Skeletal muscle satellite cell (primary cell): Measurements from ENCODE around the gene KLHDC8B.

Source experiments
- H3K27me3 ChIP-seq: 2 replicates; pipeline ENCODE4 v1.7.0; 2013; ENCODE audit warnings: low read length; ENCODE audit not compliant: control insufficient read depth, insufficient read depth
- H3K36me3 ChIP-seq: 2 replicates; pipeline ENCODE4 v1.7.0; 2013; ENCODE audit warnings: mild to moderate bottlenecking, control low read depth, low read length; ENCODE audit not compliant: insufficient read depth
- H3K4me1 ChIP-seq: 2 replicates; pipeline ENCODE4 v1.7.0; 2013; ENCODE audit warnings: low read length; ENCODE audit not compliant: control insufficient read depth, insufficient read depth
- H3K4me2 ChIP-seq: 2 replicates; pipeline ENCODE4 v1.7.0; 2013; ENCODE audit warnings: mild to moderate bottlenecking, low read length
- H3K4me3 ChIP-seq: 2 replicates; pipeline ENCODE4 v1.7.0; 2013; ENCODE audit warnings: low read length
- H3K9ac ChIP-seq: 2 replicates; pipeline ENCODE4 v1.7.0; 2013; ENCODE audit warnings: mild to moderate bottlenecking, low read depth, low read length, moderate library complexity
- H3K9me3 ChIP-seq: replicated peaks from 2 replicates; pipeline ENCODE4 v1.7.0; 2013; ENCODE audit warnings: mild to moderate bottlenecking, control low read depth, low read length

The KLHDC8B gene

GRCh38 chr3:49173116-49173791 lies 1.9 kb downstream of the KLHDC8B start:
- no peaks in the 10 kb centered on the region for H3K9me3 ChIP-seq
- peak overlapping the region; percentile 96 for H3K4me3 ChIP-seq
- no peaks in the 10 kb centered on the region for H3K27me3 ChIP-seq
- H3K36me3 ChIP-seq, result no peaks in the 10 kb centered on the region
- peak overlapping the region; percentile 100 for H3K4me2 ChIP-seq
- H3K9ac ChIP-seq, result no peak overlapping the region
- peaks cover 25% of the 10 kb centered on the region for H3K4me1 ChIP-seq

DNA sequence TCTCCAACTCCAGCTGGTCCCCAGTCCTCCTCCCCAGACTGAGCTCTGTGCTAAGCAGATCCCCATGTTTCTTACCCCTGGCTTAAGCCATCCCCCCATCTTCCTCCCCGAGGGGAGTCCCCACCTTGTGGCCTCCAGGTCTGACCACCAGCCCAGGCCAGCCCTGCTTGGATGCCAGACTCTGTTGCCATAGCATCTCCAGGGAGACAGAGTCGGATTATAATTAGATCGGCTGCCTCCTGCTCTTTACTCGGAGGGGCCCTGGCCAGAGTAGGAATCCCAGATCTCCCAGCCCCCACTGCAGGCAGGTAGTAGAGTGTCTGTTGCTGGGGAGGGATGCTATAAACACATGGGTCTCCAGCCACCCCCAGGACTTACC lies 2.4 kb downstream of the KLHDC8B start:
- H3K9me3 ChIP-seq, result no peaks in the 10 kb centered on the region
- no peak overlapping the region for H3K4me2 ChIP-seq
- no peaks in the 10 kb centered on the region for H3K27me3 ChIP-seq
- H3K9ac ChIP-seq, result no peak overlapping the region
- H3K4me3 ChIP-seq, result no peak overlapping the region
- peaks cover 25% of the 10 kb centered on the region for H3K4me1 ChIP-seq
- H3K36me3 ChIP-seq, result no peaks in the 10 kb centered on the region

- Histone ChIP-seq H3K9ac (no peak overlapping the region), H3K4me2 (no peak overlapping the region), H3K4me1 (peaks cover 25% of the 10 kb centered on the region), H3K9me3 (no peaks in the 10 kb centered on the region), H3K36me3 (no peaks in the 10 kb centered on the region), H3K27me3 (no peaks in the 10 kb centered on the region), H3K4me3 (no peak overlapping the region)
Observed at GRCh38 chr3:49174397-49174985, 3.1 kb downstream of the KLHDC8B start.

DNA sequence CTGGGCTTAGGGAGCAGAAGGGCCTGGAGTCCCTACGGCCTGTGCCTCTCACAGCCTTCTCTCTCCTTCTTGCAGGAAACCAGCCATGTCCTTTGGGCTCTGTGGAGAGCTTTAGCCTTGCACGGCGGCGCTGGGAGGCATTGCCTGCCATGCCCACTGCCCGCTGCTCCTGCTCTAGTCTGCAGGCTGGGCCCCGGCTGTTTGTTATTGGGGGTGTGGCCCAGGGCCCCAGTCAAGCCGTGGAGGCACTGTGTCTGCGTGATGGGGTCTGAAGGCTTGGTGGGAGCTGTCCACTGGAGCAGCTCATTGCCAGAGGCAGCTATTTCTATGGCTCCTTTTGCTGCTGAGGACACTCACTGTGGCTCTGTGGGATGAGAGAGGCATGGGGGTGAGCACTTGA lies 4.1 kb downstream of the KLHDC8B start:
- Histone ChIP-seq H3K27me3 (no peaks in the 10 kb centered on the region), H3K4me1 (peaks cover 24% of the 10 kb centered on the region), H3K9me3 (no peaks in the 10 kb centered on the region), H3K36me3 (no peaks in the 10 kb centered on the region), H3K9ac (no peak overlapping the region), H3K4me3 (no peak overlapping the region), H3K4me2 (no peak overlapping the region)

GRCh38 chr3:49177073-49177472 lies 5.7 kb downstream of the KLHDC8B start:
- H3K4me3 ChIP-seq, result no peak overlapping the region
- H3K9me3 ChIP-seq, result no peaks in the 10 kb centered on the region
- H3K4me1 ChIP-seq, result peaks cover 17% of the 10 kb centered on the region
- no peak overlapping the region for H3K4me2 ChIP-seq
- H3K27me3 ChIP-seq, result no peaks in the 10 kb centered on the region
- H3K9ac ChIP-seq, result no peak overlapping the region
- no peaks in the 10 kb centered on the region for H3K36me3 ChIP-seq

DNA sequence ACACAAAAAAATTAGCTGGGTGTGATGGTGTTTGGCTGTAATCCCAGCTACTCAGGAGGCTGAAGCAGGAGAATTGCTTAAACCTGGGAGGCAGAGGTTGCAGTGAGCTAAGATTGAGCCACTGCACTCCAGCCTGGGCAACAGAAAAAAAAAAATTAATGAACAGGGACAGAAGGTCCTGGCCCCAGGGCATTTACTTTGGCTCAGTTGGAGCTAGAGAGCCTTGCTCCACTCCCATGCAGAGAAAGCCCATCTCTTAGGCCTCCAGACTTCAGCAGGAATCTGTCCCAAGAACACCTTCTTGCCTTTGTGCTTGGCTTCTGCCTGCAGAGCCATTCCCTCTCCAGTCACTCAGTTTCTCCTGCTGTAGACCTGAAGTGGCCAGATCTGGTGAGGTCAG lies 8.7 kb downstream of the KLHDC8B start:
- Histone ChIP-seq H3K4me2 (no peak overlapping the region), H3K4me1 (no peaks in the 10 kb centered on the region), H3K36me3 (no peaks in the 10 kb centered on the region), H3K27me3 (no peaks in the 10 kb centered on the region), H3K9ac (no peak overlapping the region), H3K9me3 (no peaks in the 10 kb centered on the region), H3K4me3 (no peak overlapping the region)

DNA sequence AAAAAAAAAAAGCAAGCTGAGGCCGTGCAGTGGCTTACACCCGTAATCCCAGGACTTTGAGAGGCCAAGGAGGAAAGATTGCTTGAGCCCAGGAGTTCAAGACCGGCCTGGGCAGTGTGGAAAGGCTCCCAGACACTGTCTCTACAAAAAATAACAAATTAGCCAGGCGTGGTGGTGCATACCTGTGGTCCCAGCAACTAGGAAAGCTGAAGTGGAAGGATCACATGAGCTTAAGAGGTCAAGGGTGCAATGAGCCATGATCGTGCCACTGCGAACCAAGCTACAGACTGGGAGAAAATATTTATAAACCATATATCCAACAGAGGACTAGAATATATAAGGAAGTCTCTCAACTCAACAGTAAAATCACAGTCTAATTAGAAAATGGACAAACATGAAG lies 10.0 kb downstream of the KLHDC8B start:
- Histone ChIP-seq H3K9me3 (no peaks in the 10 kb centered on the region), H3K27me3 (no peaks in the 10 kb centered on the region), H3K9ac (no peak overlapping the region), H3K4me2 (no peak overlapping the region), H3K4me3 (no peak overlapping the region), H3K36me3 (no peaks in the 10 kb centered on the region), H3K4me1 (no peaks in the 10 kb centered on the region)

DNA sequence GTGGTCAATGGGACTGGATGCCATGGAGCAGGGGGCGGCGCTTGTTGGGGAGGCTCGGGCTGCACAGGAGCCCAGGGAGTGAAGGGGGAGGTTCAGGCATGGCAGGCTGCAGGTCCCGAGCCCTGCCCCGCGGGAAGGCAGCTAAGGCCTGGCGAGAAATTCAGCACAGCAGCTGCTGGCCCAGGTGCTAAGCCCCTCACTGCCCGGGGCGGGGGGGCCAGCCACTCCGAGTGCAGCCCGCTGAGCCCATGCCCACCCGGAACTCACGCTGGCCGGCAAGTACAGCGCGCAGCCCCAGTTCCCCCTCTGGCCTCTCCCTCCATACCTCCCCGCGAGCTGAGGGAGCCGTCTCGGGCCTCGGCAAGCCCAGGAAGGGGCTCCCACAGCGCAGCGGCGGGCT lies 11.3 kb downstream of the KLHDC8B start:
- H3K9me3 ChIP-seq, result no peaks in the 10 kb centered on the region
- no peak overlapping the region for H3K9ac ChIP-seq
- H3K4me2 ChIP-seq, result no peak overlapping the region
- H3K4me1 ChIP-seq, result no peaks in the 10 kb centered on the region
- no peaks in the 10 kb centered on the region for H3K27me3 ChIP-seq
- no peak overlapping the region for H3K4me3 ChIP-seq
- no peaks in the 10 kb centered on the region for H3K36me3 ChIP-seq

GRCh38 chr3:49183873-49184272 lies 12.5 kb downstream of the KLHDC8B start:
- H3K9ac ChIP-seq, result no peak overlapping the region
- H3K27me3 ChIP-seq, result no peaks in the 10 kb centered on the region
- no peaks in the 10 kb centered on the region for H3K4me1 ChIP-seq
- no peak overlapping the region for H3K4me2 ChIP-seq
- no peaks in the 10 kb centered on the region for H3K36me3 ChIP-seq
- no peaks in the 10 kb centered on the region for H3K9me3 ChIP-seq
- no peak overlapping the region for H3K4me3 ChIP-seq

DNA sequence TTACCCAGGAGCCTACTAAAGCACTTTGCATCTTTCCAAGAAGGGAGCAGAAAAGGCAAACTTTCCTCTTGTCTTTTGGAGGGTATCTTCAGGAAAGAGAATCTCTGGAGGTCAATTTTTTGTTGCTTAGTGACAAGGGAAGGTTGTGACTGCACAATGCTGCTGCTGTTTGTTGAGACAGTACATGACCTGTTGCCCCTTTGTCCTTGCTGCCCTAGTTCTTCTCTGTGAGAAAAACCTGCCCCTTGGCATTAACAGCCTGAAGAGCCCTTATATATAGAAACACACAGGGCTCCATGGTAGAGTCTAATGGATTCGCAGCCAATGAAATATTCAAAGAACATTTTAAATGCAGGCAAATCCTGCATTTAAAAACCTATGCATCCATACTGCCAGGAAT lies 20.3 kb downstream of the KLHDC8B start:
- no peak overlapping the region for H3K9ac ChIP-seq
- no peaks in the 10 kb centered on the region for H3K4me1 ChIP-seq
- H3K9me3 ChIP-seq, result no peaks in the 10 kb centered on the region
- H3K4me3 ChIP-seq, result no peak overlapping the region
- H3K36me3 ChIP-seq, result no peaks in the 10 kb centered on the region
- H3K27me3 ChIP-seq, result peaks cover 14% of the 10 kb centered on the region
- no peak overlapping the region for H3K4me2 ChIP-seq

DNA sequence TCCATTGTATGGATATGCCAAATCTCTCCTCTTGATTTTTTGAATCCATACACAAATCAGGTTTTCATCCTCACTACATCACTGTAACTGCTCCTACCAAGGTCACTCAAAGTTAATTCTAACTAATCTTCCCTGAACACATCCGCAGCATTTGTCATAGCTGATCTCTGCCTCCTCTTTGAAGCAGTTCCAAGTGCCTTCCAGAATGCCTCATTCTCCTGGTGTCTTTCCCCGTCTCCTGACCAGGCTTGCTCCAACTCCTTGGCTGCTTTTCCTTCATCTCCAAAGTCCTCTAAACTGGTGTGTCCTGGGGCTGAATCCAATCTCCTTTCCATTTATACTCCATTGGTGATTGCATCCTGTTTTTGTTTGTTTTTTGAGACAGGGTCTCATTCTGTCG lies 26.8 kb downstream of the KLHDC8B start:
- H3K4me1 ChIP-seq, result peaks cover 6% of the 10 kb centered on the region
- no peak overlapping the region for H3K4me2 ChIP-seq
- no peak overlapping the region for H3K4me3 ChIP-seq
- H3K9ac ChIP-seq, result no peak overlapping the region
- no peaks in the 10 kb centered on the region for H3K27me3 ChIP-seq
- no peaks in the 10 kb centered on the region for H3K36me3 ChIP-seq
- no peaks in the 10 kb centered on the region for H3K9me3 ChIP-seq

DNA sequence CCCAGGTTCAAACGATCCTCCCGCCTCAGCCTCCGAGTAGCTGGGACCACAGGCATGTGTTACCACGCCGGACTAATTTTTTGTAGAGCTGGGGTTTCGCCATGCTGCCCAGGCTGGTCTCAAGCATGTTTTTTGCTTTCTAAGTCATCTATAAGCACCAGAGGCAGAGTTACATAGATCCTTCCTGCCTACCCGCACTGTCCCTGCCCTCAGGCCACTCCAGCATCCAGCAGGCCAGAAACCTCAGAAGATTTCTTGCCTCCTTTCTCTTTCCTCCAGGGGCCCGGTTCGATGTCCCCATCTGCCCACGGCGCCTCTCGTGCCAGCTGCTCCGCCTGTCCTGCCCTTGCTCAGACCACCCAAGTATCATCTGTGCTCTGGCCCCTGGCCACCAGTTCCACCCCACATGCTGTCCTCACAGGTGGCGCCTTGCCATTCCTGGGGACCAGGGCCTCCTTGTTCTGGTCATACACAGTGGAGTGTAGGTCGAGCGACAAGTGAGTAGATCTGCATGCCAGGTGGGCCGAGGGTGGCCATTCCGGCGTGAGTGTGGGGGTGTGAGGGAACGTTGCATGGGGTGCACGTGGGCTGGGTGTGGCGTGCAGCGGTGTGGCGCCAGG lies 27.3 kb downstream of the KLHDC8B start:
- H3K27me3 ChIP-seq, result no peaks in the 10 kb centered on the region
- peak overlapping the region; percentile 92 for H3K4me2 ChIP-seq
- H3K4me1 ChIP-seq, result peaks cover 6% of the 10 kb centered on the region
- no peaks in the 10 kb centered on the region for H3K9me3 ChIP-seq
- H3K36me3 ChIP-seq, result no peaks in the 10 kb centered on the region
- H3K9ac ChIP-seq, result peak overlapping the region; percentile 53
- peak overlapping the region; percentile 93 for H3K4me3 ChIP-seq
